GM23248 (cell line): Measurements from ENCODE around the gene EFNA1. TPM values are rescaled to one million over a fixed set of nuclear protein-coding genes. Genes with fewer than 3 reads are reported as not detected.
A peak's percentile ranks its signal among the peaks of the same experiment; 100 is the strongest.
"Not testable (repeated sequence)": the region's sequence is repeated elsewhere in the genome, so short reads cannot be mapped to it uniquely, and the experiment has no call there.

Experiments used
- DNase-seq: peaks from one replicate; pipeline ENCODE4 v3.0.0-alpha.2; 2015
- H2AFZ ChIP-seq: fragments of 200-600 bp; sonication (generic); 2 replicates; pipeline ENCODE4 v1.6.1; 2016; ENCODE audit warnings: antibody characterized with exemption
- H3F3A ChIP-seq: fragments of 200-600 bp; sonication (generic); 2 replicates; pipeline ENCODE4 v1.6.1; 2016; ENCODE audit warnings: mild to moderate bottlenecking, antibody characterized with exemption, mixed run types; ENCODE audit not compliant: insufficient read depth
- H3K27ac ChIP-seq: fragments of 200-600 bp; sonication (generic); 2 replicates; pipeline ENCODE4 v1.5.1; 2016; ENCODE audit warnings: mild to moderate bottlenecking
- H3K27me3 ChIP-seq: fragments of 200-600 bp; sonication (generic); replicated peaks from 2 replicates; pipeline ENCODE4 v1.6.1; 2016; ENCODE audit warnings: mild to moderate bottlenecking; ENCODE audit not compliant: insufficient read depth
- H3K36me3 ChIP-seq: fragments of 200-600 bp; sonication (generic); 2 replicates; pipeline ENCODE4 v1.6.1; 2016; ENCODE audit warnings: low read depth, mild to moderate bottlenecking
- H3K4me1 ChIP-seq: fragments of 200-600 bp; sonication (generic); 2 replicates; pipeline ENCODE4 v1.6.1; 2016; ENCODE audit warnings: mild to moderate bottlenecking; ENCODE audit not compliant: insufficient read depth
- H3K4me2 ChIP-seq: fragments of 200-600 bp; sonication (generic); one replicate; pipeline ENCODE4 v1.6.1; 2016; ENCODE audit warnings: mild to moderate bottlenecking; ENCODE audit not compliant: unreplicated experiment
- H3K4me3 ChIP-seq: fragments of 200-600 bp; sonication (generic); 2 replicates; pipeline ENCODE4 v1.5.1; 2016; ENCODE audit warnings: mild to moderate bottlenecking
- H3K79me2 ChIP-seq: fragments of 200-600 bp; sonication (generic); 2 replicates; pipeline ENCODE4 v1.6.1; 2016; ENCODE audit warnings: mild to moderate bottlenecking; ENCODE audit not compliant: insufficient read depth
- H3K9ac ChIP-seq: fragments of 200-600 bp; sonication (generic); 2 replicates; pipeline ENCODE4 v1.6.1; 2016; ENCODE audit warnings: mild to moderate bottlenecking
- H3K9me2 ChIP-seq: fragments of 200-600 bp; sonication (generic); 2 replicates; pipeline ENCODE4 v1.6.1; 2016; ENCODE audit warnings: mixed run types, mild to moderate bottlenecking, moderate library complexity; ENCODE audit not compliant: insufficient read depth
- H3K9me3 ChIP-seq: fragments of 200-600 bp; sonication (generic); one replicate; pipeline ENCODE4 v1.6.1; 2017; ENCODE audit warnings: low read depth
- H4K20me1 ChIP-seq: fragments of 200-600 bp; sonication (generic); 2 replicates; pipeline ENCODE4 v1.6.0; 2016; ENCODE audit not compliant: insufficient read depth
- EZH2 ChIP-seq: fragments of 200-600 bp; sonication (generic); IDR thresholded peaks from 2 replicates; pipeline ENCODE4 v1.6.1; 2018; ENCODE audit warnings: antibody characterized with exemption, mild to moderate bottlenecking; ENCODE audit not compliant: insufficient read depth, poor library complexity, severe bottlenecking
- EZH2phosphoT487 ChIP-seq: fragments of 200-600 bp; sonication (generic); IDR thresholded peaks from 2 replicates; pipeline ENCODE4 v1.6.1; 2018; ENCODE audit warnings: antibody characterized with exemption, moderate library complexity, mild to moderate bottlenecking, low read depth; ENCODE audit not compliant: insufficient read depth
- WGBS, 2 experiments: methylation state at CpG; one replicate each; pipeline ENCODE4 v1.1.6; 2015 to 2017; ENCODE audit warnings: low lambda C conversion rate in 2 of 2, low coverage in 1 of 2; ENCODE audit errors: missing lambda C conversion rate in 2 of 2; 5-methylcytosine and 5-hydroxymethylcytosine counted together
- in situ Hi-C: fragments of 300-500 bp; cut with MboI; formaldehyde crosslinking; loops from 2 replicates; pipeline ENCODE4 v1.15.0; 2020
- polyA plus RNA-seq: library from polyadenylated mRNA; unstranded; fragments of >200 nt; fragmentation: Nextera tagmentation; extraction: Ambion mirVana; gene quantifications from 2 replicates; pipeline ENCODE4 v1.2.1, GENCODE V29; 2016
- total RNA-seq: library from RNA; depleted of rRNA; stranded (reverse); fragments of >200 nt; shearing (Covaris generic); gene quantifications from 2 replicates; pipeline ENCODE4 v1.2.3, GENCODE V29; 2014

The EFNA1 gene
- total and polyA plus RNA-seq, 2 experiments from 2014 or later = not detected

DNA sequence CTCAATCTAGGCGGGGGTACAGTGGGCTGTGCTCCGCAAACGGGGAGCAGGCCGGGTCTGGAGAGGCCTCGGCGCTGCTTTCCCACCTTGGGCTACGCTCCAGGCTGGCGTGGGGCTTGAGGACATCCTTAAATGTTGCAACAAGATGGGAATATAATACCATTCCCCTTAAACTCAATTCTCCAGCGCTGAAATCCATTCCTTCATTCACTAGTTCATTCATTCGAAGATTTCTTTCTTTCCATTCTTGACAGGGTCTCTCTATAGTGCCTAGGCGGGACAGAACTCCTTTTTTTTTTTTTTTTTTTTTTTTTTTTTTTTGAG, 12.9 kb downstream of the EFNA1 start:
- Histone ChIP-seq H3K9me3 (no peaks in the 10 kb centered on the region), H3K4me2 (peak overlapping the region; percentile 96), H3K9ac (no peak overlapping the region), H3F3A (peaks cover 20% of the 10 kb centered on the region), H3K4me3 (peak overlapping the region; percentile 93), H3K36me3 (0 out of 2 replicates have a peak, but pooled peaks cover 4% of the 10 kb centered on the region), H3K79me2 (peaks cover 38% of the 10 kb centered on the region), H4K20me1 (no peaks in the 10 kb centered on the region), H3K9me2 (no peaks in the 10 kb centered on the region), H2AFZ (peak overlapping the region; percentile 98), H3K27ac (no peak overlapping the region), H3K27me3 (no peaks in the 10 kb centered on the region), H3K4me1 (peaks cover 15% of the 10 kb centered on the region)
- in situ Hi-C loops = no loop called here
- DNase-seq = no peak
- WGBS, 2 experiments = 4 to 5% methylated on average over 11 of the region's 11 CpGs
- no peak for TF ChIP-seq EZH2

- WGBS, 2 experiments = 59 to 72% methylated on average over 7 of the region's 7 CpGs
These were observed 14.1 kb downstream of the EFNA1 start for GRCh38 chr1:155141749-155142148.

GRCh38 chr1:155145491-155145890, 17.8 kb downstream of the EFNA1 start:
- H2AFZ ChIP-seq = no peak overlapping the region
- no peak overlapping the region for H3K9ac ChIP-seq
- in situ Hi-C loops = no loop called here
- no peaks in the 10 kb centered on the region for H3F3A ChIP-seq
- H3K9me3 ChIP-seq = no peaks in the 10 kb centered on the region
- H3K27me3 ChIP-seq = peaks cover 6% of the 10 kb centered on the region
- H3K36me3 ChIP-seq = no peaks in the 10 kb centered on the region
- no peaks in the 10 kb centered on the region for H3K4me1 ChIP-seq
- H3K27ac ChIP-seq = no peak overlapping the region
- H3K4me3 ChIP-seq = no peak overlapping the region
- H4K20me1 ChIP-seq = no peaks in the 10 kb centered on the region
- H3K9me2 ChIP-seq = no peaks in the 10 kb centered on the region
- 53 to 62% methylated on average over 3 of the region's 3 CpGs for WGBS, 2 experiments
- TF ChIP-seq EZH2 = no peak
- DNase-seq = no peak
- no peak overlapping the region for H3K4me2 ChIP-seq
- no peaks in the 10 kb centered on the region for H3K79me2 ChIP-seq

More at GRCh38 chr1:155141749-155142148, 14.1 kb downstream of the EFNA1 start:
- Histone ChIP-seq H3K4me3 (no peak overlapping the region), H3K4me2 (no peak overlapping the region), H3K27ac (no peak overlapping the region), H3F3A (peaks cover 20% of the 10 kb centered on the region), H3K9me3 (no peaks in the 10 kb centered on the region), H3K9ac (no peak overlapping the region), H2AFZ (no peak overlapping the region), H3K9me2 (no peaks in the 10 kb centered on the region), H3K36me3 (0 out of 2 replicates have a peak, but pooled peaks cover 4% of the 10 kb centered on the region), H3K79me2 (peaks cover 36% of the 10 kb centered on the region), H3K4me1 (peaks cover 14% of the 10 kb centered on the region), H3K27me3 (no peaks in the 10 kb centered on the region), H4K20me1 (no peaks in the 10 kb centered on the region)
- no peak for DNase-seq
- TF ChIP-seq EZH2 (no peak), EZH2phosphoT487 (no peak)
- in situ Hi-C loops = no loop called here

DNA sequence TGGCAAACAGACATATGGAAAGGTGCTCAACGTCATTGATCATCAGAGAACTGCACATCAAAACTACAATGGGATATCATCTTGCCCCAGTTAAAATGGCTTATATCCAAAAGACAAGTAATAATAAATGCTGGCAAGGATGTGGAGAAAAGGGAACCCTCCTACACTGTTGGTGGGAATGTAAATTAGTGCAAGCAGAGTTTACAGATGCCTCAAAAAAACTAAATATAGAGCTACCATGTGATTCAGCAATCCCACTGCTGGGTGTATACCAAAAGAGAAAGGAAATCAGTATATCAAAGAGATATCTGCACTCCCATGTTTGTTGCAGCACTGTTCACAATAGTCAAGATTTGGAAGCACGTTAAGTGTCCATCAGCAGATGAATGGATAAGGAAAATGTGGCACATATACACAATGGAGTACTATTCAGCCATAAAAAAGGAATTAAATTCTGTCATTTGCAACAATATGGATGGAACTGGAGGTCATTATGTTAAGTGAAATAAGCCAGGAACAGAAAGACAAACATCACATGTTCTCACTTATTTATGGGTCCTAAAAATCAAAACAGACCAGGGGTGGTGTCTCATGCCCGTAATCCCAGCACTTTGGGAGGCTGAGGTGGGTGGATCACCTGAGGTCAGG, 28.4 kb downstream of the EFNA1 start:
- H4K20me1 ChIP-seq, in situ Hi-C loops, H3F3A ChIP-seq, H3K9me3 ChIP-seq, H3K9ac ChIP-seq, DNase-seq, H3K4me2 ChIP-seq, H2AFZ ChIP-seq, H3K36me3 ChIP-seq, H3K9me2 ChIP-seq, H3K4me1 ChIP-seq, H3K27ac ChIP-seq, H3K4me3 ChIP-seq, H3K79me2 ChIP-seq: not testable (repeated sequence)
- H3K27me3 ChIP-seq = peaks cover 12% of the 10 kb centered on the region; the same call in 1 of the 2 replicates
- WGBS, 2 experiments = 27 to 28% methylated on average over 3 of the region's 3 CpGs

- no peaks in the 10 kb centered on the region for H3K4me1 ChIP-seq
- WGBS, 2 experiments = 50 to 56% methylated on average over 1 of the region's 1 CpG
These were observed 31.3 kb downstream of the EFNA1 start for GRCh38 chr1:155158991-155159390.

More at GRCh38 chr1:155158991-155159390, 31.3 kb downstream of the EFNA1 start:
- Histone ChIP-seq H3K27me3 (peaks cover 12% of the 10 kb centered on the region; the same call in 1 of the 2 replicates), H2AFZ (no peak overlapping the region), H3K4me3 (no peak overlapping the region), H3K9me3 (no peaks in the 10 kb centered on the region), H3K36me3 (no peaks in the 10 kb centered on the region), H3K4me2 (no peak overlapping the region), H4K20me1 (no peaks in the 10 kb centered on the region), H3K27ac (no peak overlapping the region), H3K79me2 (no peaks in the 10 kb centered on the region), H3F3A (no peaks in the 10 kb centered on the region), H3K9me2 (no peaks in the 10 kb centered on the region), H3K9ac (no peak overlapping the region)
- TF ChIP-seq EZH2phosphoT487 = no peak
- no peak for TF ChIP-seq EZH2
- in situ Hi-C loops = no loop called here
- DNase-seq = no peak
